NCI-H187 (cell line): ENCODE results near the gene LINGO1.

Experiments
- DNase-seq, 2 experiments: peaks; one replicate each; lab custom pipeline; 2025; lab: John Stamatoyannopoulos, UW

LINGO1 gene

DNA sequence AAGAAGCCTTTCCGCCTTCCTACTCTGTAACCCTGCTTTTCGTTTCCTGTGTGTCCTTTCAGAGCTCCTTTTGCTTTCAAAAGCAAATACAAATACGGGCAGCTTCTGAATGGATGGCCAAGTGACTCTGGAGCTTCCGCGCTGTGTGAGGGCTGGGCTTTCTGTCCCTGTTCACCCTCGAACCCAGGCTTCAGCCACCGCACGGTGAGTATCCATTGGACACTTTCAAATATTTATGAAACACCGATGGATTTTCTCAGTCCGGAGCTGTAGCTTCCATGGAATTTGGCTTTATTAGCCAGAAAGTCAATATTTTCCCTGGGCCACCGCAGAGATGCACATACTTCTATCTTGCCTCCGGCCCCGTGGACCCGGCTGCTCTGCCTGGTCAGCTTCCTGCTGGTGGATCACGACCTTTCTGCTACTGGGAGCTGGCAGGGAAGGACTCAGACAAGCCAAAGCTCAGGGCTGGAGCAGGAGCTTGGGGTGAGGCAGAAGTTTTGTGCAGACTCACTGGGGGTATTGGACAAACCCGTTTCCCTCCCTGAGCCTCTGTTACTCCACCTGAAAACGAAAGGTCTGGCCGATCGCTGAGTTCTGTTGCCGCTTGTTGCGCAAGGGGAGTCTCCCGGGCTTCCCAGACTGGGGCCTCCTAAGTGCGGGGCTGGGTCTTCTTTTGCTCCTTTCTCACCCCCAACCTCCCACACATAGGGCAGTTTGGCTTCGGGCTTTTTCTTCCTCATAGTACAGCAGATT is 63.6 kb downstream of the LINGO1 start:
- DNase-seq = no peak

DNA sequence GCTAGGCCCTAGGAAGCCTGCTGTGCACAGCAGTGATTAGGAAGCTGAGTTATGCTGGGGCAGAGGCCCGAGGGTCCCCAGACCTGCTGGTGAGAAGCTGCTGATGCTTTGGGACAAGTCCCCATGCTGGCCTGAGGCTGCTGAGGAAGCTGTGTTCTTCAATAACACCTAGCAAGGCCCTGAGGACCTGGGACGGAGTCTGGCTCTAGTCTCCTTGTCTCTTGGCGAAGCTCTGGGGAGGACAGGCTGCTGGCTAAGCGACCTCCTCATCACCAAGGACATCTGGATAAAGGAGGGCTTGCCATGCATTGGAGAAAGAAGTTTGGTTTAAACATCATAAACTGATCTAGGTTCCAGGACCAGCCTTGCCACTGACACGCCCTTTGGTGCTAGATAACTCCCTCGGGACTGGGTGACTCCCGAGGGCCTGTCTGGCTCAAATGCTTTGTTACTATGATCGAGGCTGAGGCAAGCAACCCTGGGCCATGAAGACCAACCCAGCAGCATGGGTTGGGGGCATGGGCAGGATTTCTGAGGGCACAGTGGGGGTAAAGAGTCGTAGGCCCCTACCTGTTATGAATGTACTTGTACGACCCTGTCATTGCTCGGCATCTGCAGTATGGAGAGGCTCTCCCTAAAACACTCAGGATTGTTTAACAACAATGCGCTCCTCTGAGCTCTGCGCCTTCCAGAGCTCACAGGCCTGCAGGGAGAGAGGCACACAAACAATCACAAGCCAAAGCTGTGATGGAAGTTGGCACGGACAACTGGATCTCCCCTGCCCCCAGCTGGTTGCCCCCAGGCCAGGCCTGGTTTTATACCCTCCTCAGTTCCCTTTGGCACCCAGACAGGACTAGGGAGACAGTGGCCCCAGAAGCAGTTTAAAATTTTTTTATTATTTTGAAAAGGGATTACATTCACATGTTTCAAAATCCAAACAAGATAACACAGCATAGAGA is 64.4 kb downstream of the LINGO1 start:
- no peak for DNase-seq

DNA sequence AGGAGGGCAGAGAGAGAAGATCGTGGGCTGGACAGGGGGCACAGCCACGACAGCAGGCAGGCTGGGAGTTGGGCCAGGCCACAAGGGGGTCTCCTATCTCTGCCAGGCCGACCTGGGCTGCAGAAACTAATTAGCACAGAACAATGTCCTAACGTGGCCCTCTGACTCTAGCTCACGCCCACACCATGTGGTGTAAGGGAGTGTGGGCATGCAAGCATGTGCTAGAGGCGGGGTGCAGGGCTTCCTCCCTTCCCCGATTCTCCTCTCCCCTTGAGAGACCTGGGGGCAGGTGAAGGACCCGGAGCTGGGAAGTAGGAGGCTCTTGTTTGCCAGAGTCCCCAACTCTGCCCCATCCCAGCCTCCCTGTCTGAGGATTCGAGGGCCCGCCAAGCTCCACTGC is 65.5 kb downstream of the LINGO1 start:
- DNase-seq = no peak

DNA sequence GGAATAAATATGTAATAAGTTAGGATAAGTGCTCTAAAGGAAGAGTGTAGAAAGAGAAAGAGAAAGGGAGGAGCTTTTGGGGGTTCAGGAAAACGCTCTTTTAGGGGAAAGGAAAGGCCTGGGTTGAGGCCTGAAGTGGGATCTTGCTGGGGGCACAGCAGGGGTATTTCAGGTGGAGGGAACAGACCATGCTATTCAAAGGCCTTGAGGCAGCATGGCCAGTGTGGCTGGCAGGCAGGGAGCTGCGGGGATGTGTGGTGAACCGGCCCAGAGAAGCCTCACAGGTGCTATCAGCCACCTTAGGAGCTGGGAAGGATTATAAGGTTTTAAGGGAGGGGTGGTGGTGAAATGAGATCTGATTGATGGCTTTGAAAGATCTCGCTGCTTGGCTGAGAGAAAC is 66.6 kb downstream of the LINGO1 start:
- DNase-seq = no peak

DNA sequence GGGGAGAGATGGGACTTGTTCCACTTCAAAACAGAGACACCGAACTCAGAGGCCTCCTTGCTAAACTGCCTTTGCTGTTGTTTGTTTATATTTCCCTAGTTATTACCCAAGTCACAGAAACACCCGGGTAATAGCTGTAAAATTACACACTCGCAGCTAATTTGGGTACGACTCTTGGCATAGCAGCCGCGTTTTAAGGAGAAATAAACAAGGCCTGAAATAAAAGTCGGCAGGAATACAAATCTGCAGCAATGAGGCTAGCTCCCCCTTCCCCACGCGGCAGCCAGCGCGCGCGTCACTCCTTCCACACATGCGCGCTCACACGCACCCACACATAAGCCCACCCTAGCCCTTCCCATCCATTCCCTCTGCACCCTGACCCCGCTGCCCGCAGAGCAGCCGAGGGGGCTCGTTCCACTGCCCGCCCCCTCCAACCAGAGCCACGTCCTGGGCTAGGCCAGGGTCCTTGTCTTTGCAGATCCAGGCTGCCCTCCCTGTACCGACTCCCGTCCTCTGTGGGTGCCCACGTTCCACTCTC is 67.3 kb downstream of the LINGO1 start:
- DNase-seq = no peak

DNA sequence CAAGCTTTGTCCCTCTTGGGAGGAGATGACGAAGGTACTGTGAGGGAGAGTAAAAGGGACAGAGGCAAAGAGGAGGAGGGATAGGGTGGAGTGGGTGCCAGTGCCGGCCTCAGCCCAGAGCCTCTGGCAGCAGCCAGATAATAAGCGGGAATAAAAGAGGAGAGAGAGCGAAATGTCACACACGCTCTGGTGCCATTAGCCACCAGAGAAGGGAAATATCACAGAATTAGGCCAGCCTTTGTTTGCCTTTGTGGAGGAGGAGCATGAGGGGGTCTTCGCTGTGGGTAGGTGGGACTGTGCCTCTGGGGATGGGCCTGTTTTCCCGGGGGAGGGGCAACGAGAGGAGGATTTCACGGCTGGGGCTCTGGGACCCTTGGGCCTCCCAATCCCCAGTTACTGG is 67.8 kb downstream of the LINGO1 start:
- no peak for DNase-seq

DNA sequence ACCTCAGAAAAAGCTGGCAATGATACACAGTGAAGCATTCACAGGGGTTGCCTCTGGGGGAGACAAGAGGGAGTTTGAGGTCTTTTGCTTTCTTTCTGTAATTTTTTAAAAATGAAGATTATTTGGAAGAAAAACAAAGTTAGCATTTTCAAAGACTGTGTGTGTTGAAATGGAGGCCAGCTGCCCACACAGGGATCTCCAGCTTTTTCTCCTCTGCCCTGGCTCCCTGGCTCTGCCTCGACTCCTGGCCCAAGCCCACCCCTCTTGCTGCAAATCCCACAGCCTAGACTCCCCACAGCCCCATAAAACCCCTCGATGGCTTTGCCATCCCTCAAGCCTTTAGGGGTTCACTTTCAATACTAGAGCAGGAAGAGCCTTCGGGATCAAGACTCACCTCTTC is 68.4 kb downstream of the LINGO1 start:
- no peak for DNase-seq

DNA sequence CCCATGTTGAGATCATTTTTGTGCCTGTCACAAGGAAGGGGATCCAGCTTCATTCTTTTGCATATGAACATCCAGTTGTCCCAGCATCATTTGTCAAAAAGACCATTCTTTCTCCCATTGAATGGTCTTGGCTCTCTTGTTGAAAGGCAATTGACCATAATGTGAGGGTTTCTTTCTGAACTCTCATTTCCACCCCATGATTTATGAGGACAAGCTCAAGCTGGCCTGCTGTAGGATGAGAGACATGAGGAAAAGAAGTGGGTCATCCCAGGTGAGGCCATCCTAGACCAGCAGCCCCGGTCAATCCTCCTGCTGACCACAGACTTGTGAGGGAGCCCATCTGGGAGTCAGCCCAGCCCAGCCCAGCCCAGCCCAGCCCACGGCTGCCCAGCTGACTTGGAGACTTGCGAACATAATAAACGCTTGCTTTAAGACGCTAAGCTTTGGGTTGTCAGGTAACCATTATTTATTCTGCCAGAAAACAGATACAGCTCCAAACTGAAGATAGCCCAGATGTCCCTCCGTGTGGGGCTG is 69.0 kb downstream of the LINGO1 start:
- no peak for DNase-seq
